ENCODE data around the gene FAM222A. TPM values are rescaled to one million over a fixed set of nuclear protein-coding genes. Genes with fewer than 3 reads are reported as not detected.

Gene FAM222A
- polyA plus RNA-seq, 1 experiment = 0.36 TPM

DNA sequence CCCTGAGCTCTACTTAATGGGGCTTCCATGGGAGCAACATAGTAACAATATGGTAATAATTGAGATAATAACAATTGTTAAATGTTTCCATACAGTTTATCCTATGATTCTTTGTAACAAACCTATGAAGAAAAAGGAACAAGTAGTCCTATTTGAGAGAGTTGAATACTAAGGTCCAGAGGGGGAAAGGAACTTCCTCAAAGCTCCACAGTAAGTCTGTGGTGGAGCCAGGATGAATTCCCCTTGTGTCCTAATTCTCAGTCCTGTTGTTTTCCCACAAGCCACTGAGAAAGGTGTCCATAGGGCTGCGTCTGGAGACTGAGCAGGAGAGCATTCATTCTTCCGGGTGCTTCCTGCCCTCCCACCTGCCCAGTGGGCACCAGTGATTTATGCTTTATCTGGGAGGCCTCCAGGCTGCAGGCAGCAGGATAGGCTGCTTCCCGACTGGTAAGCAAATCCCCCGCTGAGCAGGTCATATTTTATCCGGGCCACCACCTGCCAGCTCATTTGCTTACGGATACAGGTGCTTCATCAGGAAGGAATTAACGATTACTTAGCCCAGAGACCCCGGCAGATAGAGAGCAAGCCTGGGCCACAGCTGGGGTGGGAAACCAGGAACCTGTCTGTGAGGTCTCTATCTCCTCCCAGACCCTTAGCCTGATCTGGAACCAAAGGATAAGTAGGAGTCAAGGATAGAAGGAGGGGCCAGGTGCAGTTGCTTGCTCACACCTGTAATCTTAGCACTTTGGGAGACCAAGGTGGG is 33.9 kb upstream of the FAM222A start:
- ChIA-PET CTCF (interaction anchor here (1.1 kb wide), 1 partner anchor 8 kb away, joined by 4 read pairs; no protein-coding TSS in a partner anchor), POLR2A (no interaction called here)
- TF ChIP-seq, protein P1, sequence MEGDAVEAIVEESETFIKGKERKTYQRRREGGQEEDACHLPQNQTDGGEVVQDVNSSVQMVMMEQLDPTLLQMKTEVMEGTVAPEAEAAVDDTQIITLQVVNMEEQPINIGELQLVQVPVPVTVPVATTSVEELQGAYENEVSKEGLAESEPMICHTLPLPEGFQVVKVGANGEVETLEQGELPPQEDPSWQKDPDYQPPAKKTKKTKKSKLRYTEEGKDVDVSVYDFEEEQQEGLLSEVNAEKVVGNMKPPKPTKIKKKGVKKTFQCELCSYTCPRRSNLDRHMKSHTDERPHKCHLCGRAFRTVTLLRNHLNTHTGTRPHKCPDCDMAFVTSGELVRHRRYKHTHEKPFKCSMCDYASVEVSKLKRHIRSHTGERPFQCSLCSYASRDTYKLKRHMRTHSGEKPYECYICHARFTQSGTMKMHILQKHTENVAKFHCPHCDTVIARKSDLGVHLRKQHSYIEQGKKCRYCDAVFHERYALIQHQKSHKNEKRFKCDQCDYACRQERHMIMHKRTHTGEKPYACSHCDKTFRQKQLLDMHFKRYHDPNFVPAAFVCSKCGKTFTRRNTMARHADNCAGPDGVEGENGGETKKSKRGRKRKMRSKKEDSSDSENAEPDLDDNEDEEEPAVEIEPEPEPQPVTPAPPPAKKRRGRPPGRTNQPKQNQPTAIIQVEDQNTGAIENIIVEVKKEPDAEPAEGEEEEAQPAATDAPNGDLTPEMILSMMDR (IDR thresholded peaks at IDR 0.05; ENCODE audit: insufficient read depth, low read depth, low read length) = no peak
- Histone ChIP-seq H3K4me3 (ENCODE audit: low read depth, low read length) (no peak overlapping the region), H3K27me3 (ENCODE audit: control insufficient read depth, insufficient read depth, low read length) (peaks cover 3% of the 10 kb centered on the region; the same call in 1 of the 2 replicates), H3K36me3 (ENCODE audit: control insufficient read depth, insufficient read depth, low read length) (no peaks in the 10 kb centered on the region)
- no peak for DNase-seq (ENCODE audit: low read depth)

DNA sequence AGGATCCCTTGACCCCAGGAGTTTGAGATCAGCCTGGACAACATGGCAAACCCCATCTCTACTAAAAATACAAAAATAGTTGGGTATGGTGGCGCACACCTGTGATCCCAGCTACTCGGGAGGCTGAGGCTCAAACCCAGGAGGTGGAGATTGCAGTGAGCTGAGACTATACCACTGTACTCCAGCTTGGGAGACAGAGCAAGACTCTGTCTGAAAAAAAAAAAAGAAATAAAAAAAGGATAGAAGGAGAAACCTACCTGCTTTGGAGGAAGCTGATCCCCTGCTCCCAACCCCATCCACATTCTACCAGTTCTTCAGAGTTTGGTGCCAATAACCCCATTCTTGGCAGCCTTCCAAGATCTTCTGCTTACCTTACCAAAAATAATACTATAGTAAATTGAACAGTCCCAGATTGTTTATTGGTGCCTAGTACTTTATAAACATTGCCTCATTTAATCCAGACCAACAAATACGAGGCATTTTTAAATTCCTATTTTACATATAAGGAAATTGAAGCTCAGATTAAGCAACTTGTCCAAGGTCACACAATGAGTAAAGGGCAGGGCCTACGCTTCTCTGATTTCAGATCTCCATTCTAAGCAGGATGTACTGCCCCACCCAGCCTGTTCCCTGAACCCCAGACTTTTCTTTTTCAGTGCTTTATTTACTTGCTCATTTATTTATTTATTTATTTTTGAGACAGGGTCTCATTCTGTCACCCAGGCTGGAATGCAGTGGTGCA is 33.2 kb upstream of the FAM222A start:
- POLR2A ChIA-PET = interaction anchor here (0.6 kb wide), 1 partner anchor 59 kb away, joined by 4 read pairs; no protein-coding TSS in a partner anchor
- DNase-seq (ENCODE audit: low read depth) = no peak
- H3K36me3 ChIP-seq (ENCODE audit: control insufficient read depth, insufficient read depth, low read length) = no peaks in the 10 kb centered on the region
- CTCF ChIA-PET = interaction anchor here (1.0 kb wide), 1 partner anchor 11 kb away, joined by 4 read pairs; no protein-coding TSS in a partner anchor
- no peak overlapping the region for H3K4me3 ChIP-seq (ENCODE audit: low read depth, low read length)
- TF ChIP-seq, protein P1 (IDR thresholded peaks at IDR 0.05; ENCODE audit: insufficient read depth, low read depth, low read length) = no peak
- H3K27me3 ChIP-seq (ENCODE audit: control insufficient read depth, insufficient read depth, low read length) = peaks cover 3% of the 10 kb centered on the region; the same call in 1 of the 2 replicates

DNA sequence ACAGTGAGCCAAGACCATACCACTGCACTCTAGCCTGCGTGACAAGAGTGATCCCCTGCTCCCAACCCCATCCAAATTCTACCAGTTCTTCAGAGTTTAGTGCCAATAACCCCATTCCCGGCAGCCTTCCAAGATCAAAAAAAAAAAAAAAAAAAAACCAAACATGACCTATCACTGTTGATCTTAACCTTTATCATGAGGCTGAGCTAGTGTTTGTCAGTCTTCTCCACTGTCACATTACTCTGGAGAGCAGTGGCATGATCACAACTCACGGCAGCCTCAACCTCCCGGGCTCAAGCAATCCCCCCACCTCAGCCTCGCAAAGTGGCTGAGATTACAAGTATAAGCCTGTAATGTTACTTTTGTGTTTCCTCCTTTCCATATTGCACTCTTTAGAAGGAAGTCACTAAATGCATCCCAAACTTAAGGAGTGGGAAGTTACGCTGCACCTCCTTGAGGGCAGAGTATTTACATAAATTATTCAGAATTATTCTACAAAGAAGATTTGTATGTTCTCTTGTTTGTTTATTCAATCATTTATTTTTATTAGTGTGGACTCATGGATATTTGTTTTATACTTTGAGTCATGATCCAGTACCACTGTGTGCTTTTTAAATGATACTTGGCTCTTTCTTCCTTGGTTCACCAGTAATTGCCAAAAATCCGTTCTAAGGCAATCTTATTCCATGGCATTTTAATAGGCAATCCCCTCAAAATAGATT is 31.5 kb upstream of the FAM222A start:
- POLR2A ChIA-PET = no interaction called here
- Histone ChIP-seq H3K36me3 (ENCODE audit: control insufficient read depth, insufficient read depth, low read length) (no peaks in the 10 kb centered on the region), H3K4me3 (ENCODE audit: low read depth, low read length) (no peak overlapping the region), H3K27me3 (ENCODE audit: control insufficient read depth, insufficient read depth, low read length) (no peaks in the 10 kb centered on the region; the same call in 1 of the 2 replicates)
- CTCF ChIA-PET = interaction anchor here (0.6 kb wide), 1 partner anchor 1434 kb away, joined by 4 read pairs; no protein-coding TSS in a partner anchor
- TF ChIP-seq, protein P1 (IDR thresholded peaks at IDR 0.05; ENCODE audit: insufficient read depth, low read depth, low read length) = no peak
- no peak for DNase-seq (ENCODE audit: low read depth)

DNA sequence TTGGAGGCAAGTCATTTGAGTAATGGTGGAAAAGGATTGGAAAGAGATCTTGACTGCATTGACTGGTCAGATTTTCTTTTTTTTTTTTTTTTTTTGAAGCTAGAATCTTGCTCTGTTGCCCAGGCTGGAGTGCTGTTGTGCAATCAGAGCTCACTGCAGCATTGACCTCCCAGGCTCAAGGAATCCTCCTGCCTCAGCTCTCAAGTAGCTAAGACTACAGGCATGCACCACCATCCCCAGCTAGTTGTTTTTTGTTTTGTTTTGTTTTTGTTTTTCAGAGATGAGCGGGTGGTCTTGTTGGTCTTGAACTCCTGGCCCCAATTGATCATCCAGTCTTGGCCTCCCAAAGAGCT is 30.9 kb upstream of the FAM222A start:
- CTCF ChIA-PET = no interaction called here

More for the DNA sequence above, 30.9 kb upstream of the FAM222A start:
- POLR2A ChIA-PET = no interaction called here
- TF ChIP-seq, protein P1 (IDR thresholded peaks at IDR 0.05; ENCODE audit: insufficient read depth, low read depth, low read length) = no peak
- DNase-seq (ENCODE audit: low read depth) = no peak
- H3K36me3 ChIP-seq (ENCODE audit: control insufficient read depth, insufficient read depth, low read length) = no peaks in the 10 kb centered on the region
- H3K4me3 ChIP-seq (ENCODE audit: low read depth, low read length) = no peak overlapping the region
- H3K27me3 ChIP-seq (ENCODE audit: control insufficient read depth, insufficient read depth, low read length) = no peaks in the 10 kb centered on the region; the same call in 1 of the 2 replicates
